DND-41 (cell line): ENCODE results near the gene VPS50.

Experiments
- ATAC-seq: fragments of 200-7000 bp; cut with Tn5 transposase; 3 replicates; pipeline ENCODE4 v1.9.1; 2021; ENCODE audit warnings: low read depth; ENCODE audit not compliant: insufficient read depth
- DNase-seq: peaks from one replicate; pipeline ENCODE4 v3.0.0-alpha.2; 2020
- H2AFZ ChIP-seq: 2 replicates; pipeline ENCODE4 v1.6.0; 2012; ENCODE audit warnings: low read depth, low read length
- H3K27ac ChIP-seq: 2 replicates; pipeline ENCODE4 v1.5.1; 2012; ENCODE audit warnings: low read length, inconsistent platforms
- H3K27me3 ChIP-seq: fragments of 200-600 bp; sonication (generic); 2 replicates; pipeline ENCODE4 v1.6.0; 2012; ENCODE audit warnings: low read length, mild to moderate bottlenecking, inconsistent platforms; ENCODE audit not compliant: insufficient read depth, poor library complexity
- H3K36me3 ChIP-seq: 2 replicates; pipeline ENCODE4 v1.5.1; 2012; ENCODE audit warnings: low read length, inconsistent platforms; ENCODE audit not compliant: insufficient read depth
- H3K4me1 ChIP-seq: 2 replicates; pipeline ENCODE4 v1.5.1; 2012; ENCODE audit warnings: mild to moderate bottlenecking, low read length; ENCODE audit not compliant: insufficient read depth
- H3K4me2 ChIP-seq: 2 replicates; pipeline ENCODE4 v1.6.0; 2012; ENCODE audit warnings: mild to moderate bottlenecking, moderate library complexity, low read length, inconsistent platforms; ENCODE audit not compliant: insufficient read depth
- H3K4me3 ChIP-seq, 2 experiments: fragments of 200-600 bp in 1 of 2; shearing (Covaris generic) in 1 of 2; 2 replicates each; pipeline ENCODE4 v1.5.1; 2012 to 2016; ENCODE audit warnings: inconsistent platforms in 2 of 2, low read length in 2 of 2, mild to moderate bottlenecking in 2 of 2, low read depth in 1 of 2, moderate library complexity in 1 of 2
- H3K79me2 ChIP-seq: 2 replicates; pipeline ENCODE4 v1.6.0; 2012; ENCODE audit warnings: low read length, inconsistent platforms; ENCODE audit not compliant: insufficient read depth
- H3K9ac ChIP-seq: 2 replicates; pipeline ENCODE4 v1.6.0; 2012; ENCODE audit warnings: low read depth, mild to moderate bottlenecking, inconsistent platforms, low read length, moderate library complexity
- H3K9me3 ChIP-seq: 2 replicates; pipeline ENCODE4 v1.5.1; 2012; ENCODE audit warnings: low read length, moderate library complexity, mild to moderate bottlenecking, inconsistent platforms; ENCODE audit not compliant: insufficient read depth, severe bottlenecking
- H4K20me1 ChIP-seq: 2 replicates; pipeline ENCODE4 v1.6.0; 2012; ENCODE audit warnings: low read length; ENCODE audit not compliant: insufficient read depth
- EZH2 ChIP-seq: IDR thresholded peaks from 3 replicates; pipeline ENCODE4 v1.6.1; 2012; ENCODE audit warnings: borderline replicate concordance, low read depth, mild to moderate bottlenecking, moderate library complexity, low read length, inconsistent platforms; ENCODE audit not compliant: severe bottlenecking
- TF ChIP-seq, protein P1 (sequence below): IDR thresholded peaks from 2 replicates; pipeline ENCODE4 v1.5.1; 2012; ENCODE audit warnings: borderline replicate concordance, low read length, moderate library complexity, mild to moderate bottlenecking; ENCODE audit not compliant: poor library complexity, severe bottlenecking; ENCODE audit errors: extremely low read depth

The VPS50 gene

DNA sequence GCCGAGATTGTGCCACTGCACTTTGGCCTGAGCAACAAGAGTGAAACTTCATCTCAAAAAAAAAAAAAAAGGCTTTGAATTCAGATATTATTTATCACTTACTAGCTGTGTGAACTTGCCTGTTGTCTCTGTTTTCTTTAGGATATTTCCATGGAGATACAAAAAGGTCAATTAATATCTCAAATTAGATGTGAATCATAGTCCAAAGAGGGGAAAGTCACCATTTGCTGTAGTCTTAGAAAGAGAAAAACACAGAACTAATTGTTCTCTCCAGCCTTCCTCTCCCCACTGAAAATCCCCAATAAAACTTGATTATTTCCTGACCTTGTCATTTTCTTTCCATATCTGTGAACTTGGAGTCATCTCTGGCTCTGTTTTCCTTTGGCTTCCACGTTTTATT, 27.1 kb upstream of the VPS50 start:
- no peak for ATAC-seq
- Histone ChIP-seq H3K4me2 (no peak overlapping the region), H4K20me1 (no peaks in the 10 kb centered on the region), H3K36me3 (no peaks in the 10 kb centered on the region), H3K4me1 (no peaks in the 10 kb centered on the region), H3K9me3 (no peaks in the 10 kb centered on the region), H3K79me2 (no peaks in the 10 kb centered on the region), H3K4me3 (no peak overlapping the region), H2AFZ (no peak overlapping the region), H3K27me3 (peaks cover 35% of the 10 kb centered on the region), H3K27ac (no peak overlapping the region), H3K9ac (no peak overlapping the region)
- TF ChIP-seq, protein P1, sequence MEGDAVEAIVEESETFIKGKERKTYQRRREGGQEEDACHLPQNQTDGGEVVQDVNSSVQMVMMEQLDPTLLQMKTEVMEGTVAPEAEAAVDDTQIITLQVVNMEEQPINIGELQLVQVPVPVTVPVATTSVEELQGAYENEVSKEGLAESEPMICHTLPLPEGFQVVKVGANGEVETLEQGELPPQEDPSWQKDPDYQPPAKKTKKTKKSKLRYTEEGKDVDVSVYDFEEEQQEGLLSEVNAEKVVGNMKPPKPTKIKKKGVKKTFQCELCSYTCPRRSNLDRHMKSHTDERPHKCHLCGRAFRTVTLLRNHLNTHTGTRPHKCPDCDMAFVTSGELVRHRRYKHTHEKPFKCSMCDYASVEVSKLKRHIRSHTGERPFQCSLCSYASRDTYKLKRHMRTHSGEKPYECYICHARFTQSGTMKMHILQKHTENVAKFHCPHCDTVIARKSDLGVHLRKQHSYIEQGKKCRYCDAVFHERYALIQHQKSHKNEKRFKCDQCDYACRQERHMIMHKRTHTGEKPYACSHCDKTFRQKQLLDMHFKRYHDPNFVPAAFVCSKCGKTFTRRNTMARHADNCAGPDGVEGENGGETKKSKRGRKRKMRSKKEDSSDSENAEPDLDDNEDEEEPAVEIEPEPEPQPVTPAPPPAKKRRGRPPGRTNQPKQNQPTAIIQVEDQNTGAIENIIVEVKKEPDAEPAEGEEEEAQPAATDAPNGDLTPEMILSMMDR, result no peak
- TF ChIP-seq EZH2, result no peak
- no peak for DNase-seq

DNA sequence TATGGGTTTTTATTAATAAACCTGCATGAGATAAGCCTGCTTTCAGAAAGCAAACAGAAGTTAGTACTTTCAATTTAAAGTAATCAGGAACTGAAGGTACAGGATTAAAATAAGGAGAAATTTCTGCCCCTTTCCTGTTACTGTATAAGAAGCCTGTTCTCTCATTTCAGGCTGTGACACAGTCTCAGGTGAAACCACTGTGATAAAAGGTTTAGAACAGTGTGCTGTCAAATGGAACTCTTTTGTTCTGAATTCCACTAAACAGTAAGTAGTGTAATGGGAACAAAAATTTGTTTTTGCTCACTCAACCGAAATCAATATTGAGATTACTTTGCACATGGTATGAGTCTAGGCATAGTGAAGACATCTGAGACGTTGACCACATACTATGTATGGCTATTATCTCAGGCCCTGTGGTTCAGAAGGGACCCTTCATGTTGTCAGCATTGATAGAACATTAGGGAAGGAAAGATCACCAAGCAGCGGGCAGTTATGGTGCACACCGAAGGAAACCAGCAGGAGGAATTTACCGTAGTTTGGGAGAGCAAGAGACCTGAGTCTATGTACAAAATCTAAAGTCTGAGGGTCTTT, 20.8 kb upstream of the VPS50 start:
- no peaks in the 10 kb centered on the region for H3K4me1 ChIP-seq
- no peaks in the 10 kb centered on the region for H3K9me3 ChIP-seq
- H4K20me1 ChIP-seq, result no peaks in the 10 kb centered on the region
- H3K27me3 ChIP-seq, result peaks cover 26% of the 10 kb centered on the region
- no peaks in the 10 kb centered on the region for H3K79me2 ChIP-seq
- H3K27ac ChIP-seq, result no peak overlapping the region
- DNase-seq (no peak), ATAC-seq (no peak)
- no peaks in the 10 kb centered on the region for H3K36me3 ChIP-seq
- no peak overlapping the region for H3K9ac ChIP-seq
- no peak for TF ChIP-seq EZH2
- TF ChIP-seq, protein P1, result no peak
- H3K4me3 ChIP-seq, result no peak overlapping the region
- H2AFZ ChIP-seq, result no peak overlapping the region
- no peak overlapping the region for H3K4me2 ChIP-seq

DNA sequence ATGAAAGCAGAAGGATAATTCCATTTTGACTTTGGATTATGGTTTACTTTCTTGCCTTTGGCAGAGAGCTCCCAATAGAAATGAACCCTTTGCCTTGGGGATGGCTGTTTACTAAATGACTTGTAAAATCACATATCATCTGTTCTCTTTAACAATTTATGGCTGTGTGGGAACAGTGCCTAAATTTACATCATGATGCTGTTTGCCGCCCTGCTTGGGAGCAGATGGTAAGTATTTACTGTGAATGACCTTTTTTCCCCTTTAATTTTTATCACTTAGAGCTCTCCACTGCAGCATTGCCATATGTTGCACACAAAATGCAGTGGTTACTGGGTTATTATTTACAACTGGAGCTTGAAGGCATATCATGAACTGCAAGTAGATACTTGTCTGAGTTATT, 19.3 kb upstream of the VPS50 start:
- Histone ChIP-seq H3K27ac (no peak overlapping the region), H2AFZ (no peak overlapping the region), H3K4me1 (no peaks in the 10 kb centered on the region), H3K4me2 (no peak overlapping the region), H3K27me3 (peaks cover 23% of the 10 kb centered on the region), H3K9ac (no peak overlapping the region), H4K20me1 (no peaks in the 10 kb centered on the region), H3K36me3 (no peaks in the 10 kb centered on the region), H3K79me2 (no peaks in the 10 kb centered on the region), H3K4me3 (no peak overlapping the region), H3K9me3 (no peaks in the 10 kb centered on the region)
- ATAC-seq, result no peak
- TF ChIP-seq, protein P1, result no peak
- no peak for TF ChIP-seq EZH2
- no peak for DNase-seq
